Sigmoid colon (tissue), 7 donors: ENCODE results near the gene SMAP1. TPM values are rescaled to one million over a fixed set of nuclear protein-coding genes. Genes with fewer than 3 reads are reported as not detected.

Experiments
- DNase-seq: peaks from one replicate; pipeline ENCODE4 v3.0.0-alpha.2; 2019
- H3K27ac ChIP-seq, 4 donors: fragments of 200-600 bp; sonication (generic); one replicate each; pipeline ENCODE4 v1.5.1; 2016 to 2019; ENCODE audit warnings: mild to moderate bottlenecking in 1 of 4
- H3K27me3 ChIP-seq, 3 donors: fragments of 200-600 bp; sonication (generic); one replicate each; pipeline ENCODE4 v1.5.1; 2019; ENCODE audit warnings: mild to moderate bottlenecking in 1 of 3
- H3K36me3 ChIP-seq, 4 donors: fragments of 200-600 bp; sonication (generic); one replicate each; pipeline ENCODE4 v1.5.1; 2016 to 2019
- H3K4me1 ChIP-seq, 4 donors: fragments of 200-600 bp; sonication (generic); one replicate each; pipeline ENCODE4 v1.5.1; 2017 to 2019
- H3K4me3 ChIP-seq, 4 donors: fragments of 200-600 bp; sonication (generic); one replicate each; pipeline ENCODE4 v1.5.1; 2017 to 2019; ENCODE audit warnings: mild to moderate bottlenecking in 2 of 4, moderate library complexity in 1 of 4
- H3K9me3 ChIP-seq, 4 donors: fragments of 200-600 bp in 3 of 4; sonication (generic) in 3 of 4; one replicate each; pipeline versions ENCODE4 v1.5.1 to v1.6.1; 2013 to 2019
- EP300 ChIP-seq, 4 donors: sonication (generic); formaldehyde crosslinking; IDR thresholded peaks; one replicate each; pipeline ENCODE4 v1.6.1; 2017; ENCODE audit warnings: antibody characterized with exemption in 4 of 4
- POLR2A ChIP-seq, 2 donors: fragments of 450-650 bp; IDR thresholded peaks; one replicate each; pipeline ENCODE4 v1.6.1; 2016; ENCODE audit warnings: antibody characterized with exemption in 2 of 2, mild to moderate bottlenecking in 2 of 2, moderate library complexity in 2 of 2
- POLR2AphosphoS5 ChIP-seq, 4 donors: sonication (generic); formaldehyde crosslinking; IDR thresholded peaks; one replicate each; pipeline ENCODE4 v1.6.1; 2017; ENCODE audit warnings: antibody characterized with exemption in 4 of 4
- WGBS, 2 donors: extraction: QIAGEN DNeasy Blood & Tissue Kit; methylation state at CpG; one replicate each; pipeline ENCODE4 v1.1.7; 2013; 5-methylcytosine and 5-hydroxymethylcytosine counted together
- intact Hi-C: fragments of 100-400 bp; cut with DNase I; formaldehyde crosslinking; loops from one replicate; pipeline ENCODE4 v1.15.1; 2023
- polyA plus RNA-seq, 3 donors: library from polyadenylated mRNA; stranded (reverse); fragments of 200-250 nt; gene quantifications; one replicate each; pipeline ENCODE4 v1.2.3, GENCODE V29; 2013
- total RNA-seq, 4 donors: library from RNA; depleted of rRNA; stranded (reverse); fragments of >200 nt; gene quantifications; one replicate each; pipeline ENCODE4 v1.1.0, GENCODE V29; 2016
- TF ChIP-seq, protein P1 (sequence below), 4 experiments: fragments of 450-650 bp in 3 of 4; fragments of 200-600 bp in 1 of 4; IDR thresholded peaks; one replicate each; pipeline ENCODE4 v1.5.1; 2016 to 2019; ENCODE audit warnings: antibody characterized with exemption in 4 of 4, mild to moderate bottlenecking in 3 of 4, moderate library complexity in 2 of 4
- donor health status: healthy with polysubstance abuse.
- donor health status: Bipolar disorder and iron deficiency.
- donor health status: healthy.

Gene SMAP1
- total and polyA plus RNA-seq, 7 donors, result 19.7 to 41.4 (median 26.7) TPM

DNA sequence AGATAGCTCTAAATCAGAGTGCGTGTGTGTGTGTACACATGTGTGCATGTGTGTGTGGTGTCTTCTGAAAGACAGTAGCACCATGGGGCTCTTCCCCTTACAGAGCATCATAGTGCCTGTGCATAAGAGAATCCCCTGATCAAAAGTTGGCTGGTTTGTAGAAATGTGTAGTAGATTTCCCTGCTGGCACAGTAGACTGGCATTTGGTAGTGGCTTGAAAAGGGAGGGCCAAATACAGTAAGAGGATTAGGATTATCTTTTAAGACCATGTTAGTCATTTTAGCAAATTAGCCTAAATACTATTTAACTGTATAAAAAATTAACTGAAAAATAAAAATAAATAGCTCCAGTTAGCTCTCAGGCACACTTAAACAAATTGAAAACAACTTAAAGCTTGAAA is 176.6 kb downstream of the SMAP1 start:
- intact Hi-C loops, result no loop called here
- Histone ChIP-seq H3K4me3 (no peak overlapping the region), H3K4me1 (no peaks in the 10 kb centered on the region), H3K27ac (no peak overlapping the region), H3K27me3 (no peaks in the 10 kb centered on the region), H3K9me3 (no peaks in the 10 kb centered on the region), H3K36me3 (no peaks in the 10 kb centered on the region)
- TF ChIP-seq, protein P1, sequence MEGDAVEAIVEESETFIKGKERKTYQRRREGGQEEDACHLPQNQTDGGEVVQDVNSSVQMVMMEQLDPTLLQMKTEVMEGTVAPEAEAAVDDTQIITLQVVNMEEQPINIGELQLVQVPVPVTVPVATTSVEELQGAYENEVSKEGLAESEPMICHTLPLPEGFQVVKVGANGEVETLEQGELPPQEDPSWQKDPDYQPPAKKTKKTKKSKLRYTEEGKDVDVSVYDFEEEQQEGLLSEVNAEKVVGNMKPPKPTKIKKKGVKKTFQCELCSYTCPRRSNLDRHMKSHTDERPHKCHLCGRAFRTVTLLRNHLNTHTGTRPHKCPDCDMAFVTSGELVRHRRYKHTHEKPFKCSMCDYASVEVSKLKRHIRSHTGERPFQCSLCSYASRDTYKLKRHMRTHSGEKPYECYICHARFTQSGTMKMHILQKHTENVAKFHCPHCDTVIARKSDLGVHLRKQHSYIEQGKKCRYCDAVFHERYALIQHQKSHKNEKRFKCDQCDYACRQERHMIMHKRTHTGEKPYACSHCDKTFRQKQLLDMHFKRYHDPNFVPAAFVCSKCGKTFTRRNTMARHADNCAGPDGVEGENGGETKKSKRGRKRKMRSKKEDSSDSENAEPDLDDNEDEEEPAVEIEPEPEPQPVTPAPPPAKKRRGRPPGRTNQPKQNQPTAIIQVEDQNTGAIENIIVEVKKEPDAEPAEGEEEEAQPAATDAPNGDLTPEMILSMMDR (IDR thresholded peaks at IDR 0.05), result no peak
- TF ChIP-seq EP300 (IDR thresholded peaks at IDR 0.05) (no peak), POLR2AphosphoS5 (IDR thresholded peaks at IDR 0.05) (no peak), POLR2A (IDR thresholded peaks at IDR 0.05) (no peak)
- DNase-seq, result no peak
- WGBS, 2 donors, result 96% methylated on average over 1 of the region's 1 CpG

DNA sequence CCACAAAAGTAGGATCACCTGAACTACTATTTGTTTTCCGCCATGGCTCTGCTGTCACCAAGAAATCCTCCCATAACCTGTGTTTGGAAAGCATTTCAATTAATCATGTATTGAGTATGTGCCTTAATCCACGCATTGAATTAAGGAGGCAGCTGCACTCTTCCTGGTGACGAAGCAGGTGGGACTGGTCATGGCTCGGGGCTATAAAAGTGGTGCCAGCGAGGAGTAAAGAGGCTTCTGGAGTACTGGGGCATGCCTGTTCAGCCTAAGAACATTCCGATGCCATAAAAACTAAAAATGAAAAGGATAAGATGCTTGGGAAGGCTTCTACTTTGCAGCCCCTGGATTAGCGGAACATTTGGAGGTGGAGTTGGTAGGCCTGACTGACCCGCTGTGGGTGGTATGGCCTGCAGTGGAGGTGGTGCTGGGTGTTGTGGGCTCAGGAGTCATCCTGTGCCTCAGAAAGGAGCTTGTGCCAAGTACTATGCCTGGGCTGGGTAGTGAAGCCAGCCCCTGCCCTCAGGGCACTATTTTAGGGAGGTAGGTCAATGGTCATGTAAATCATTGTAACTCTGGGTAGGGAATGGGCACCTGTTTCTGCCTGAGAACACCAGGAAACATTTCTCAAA is 178.6 kb downstream of the SMAP1 start:
- Histone ChIP-seq H3K27me3 (no peaks in the 10 kb centered on the region), H3K4me1 (no peaks in the 10 kb centered on the region), H3K9me3 (no peaks in the 10 kb centered on the region), H3K27ac (no peak overlapping the region), H3K4me3 (no peak overlapping the region), H3K36me3 (no peaks in the 10 kb centered on the region)
- DNase-seq, result no peak
- TF ChIP-seq, protein P1 (IDR thresholded peaks at IDR 0.05), result no peak
- TF ChIP-seq POLR2AphosphoS5 (IDR thresholded peaks at IDR 0.05) (no peak), EP300 (IDR thresholded peaks at IDR 0.05) (no peak), POLR2A (IDR thresholded peaks at IDR 0.05) (no peak)
- WGBS, 2 donors, result 97 to 98% methylated on average over 8 of the region's 8 CpGs
- intact Hi-C loops, result no loop called here

DNA sequence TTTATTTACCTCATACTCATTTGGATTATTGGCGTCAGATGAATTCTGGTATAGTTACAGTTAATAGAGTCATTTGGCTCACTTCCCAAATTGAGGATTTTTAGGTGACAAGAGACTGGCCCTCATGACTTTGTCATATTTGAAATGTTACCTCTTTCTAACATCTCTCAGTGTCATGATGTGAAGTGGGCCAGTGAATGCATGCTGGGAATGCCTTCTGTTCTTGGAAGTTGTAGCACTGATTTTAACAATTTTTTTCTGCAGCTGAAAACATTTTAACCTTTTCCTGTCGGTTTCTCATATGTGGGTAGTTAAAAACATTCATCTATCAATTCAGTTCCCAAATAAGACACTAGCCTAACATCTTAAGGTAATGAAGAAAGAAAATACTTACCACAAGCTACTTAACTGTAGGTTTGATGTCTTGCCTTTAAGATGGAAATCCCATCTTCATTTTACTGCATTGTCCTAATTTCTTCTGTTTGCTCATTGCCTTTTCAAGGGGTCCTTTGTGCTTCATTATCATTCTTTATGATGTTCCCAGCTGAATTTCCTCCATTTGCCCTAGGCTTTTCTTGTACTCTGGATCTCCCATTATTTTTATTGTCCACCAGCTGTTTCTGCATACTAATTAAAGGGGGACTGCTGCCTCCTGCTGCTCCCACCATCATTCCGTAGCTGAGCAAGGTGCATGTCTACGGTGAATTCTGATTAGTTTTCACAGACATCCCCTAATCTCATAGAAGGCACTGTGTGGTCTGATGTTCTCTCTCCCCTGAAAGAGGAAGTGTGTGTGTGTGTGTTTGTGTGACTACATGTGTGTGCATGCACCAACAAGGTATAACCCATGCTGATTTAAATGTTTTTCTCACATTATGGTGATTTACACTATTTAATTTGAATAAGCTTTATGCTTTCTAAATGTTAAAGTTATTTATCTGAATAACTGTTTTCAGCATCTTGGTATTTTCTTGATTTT is 179.7 kb downstream of the SMAP1 start:
- intact Hi-C loops, result no loop called here
- H3K36me3 ChIP-seq, result peaks cover 0 to under 1% (median 0%) of the 10 kb centered on the region in 4 donors
- 86 to 97% methylated on average over 4 of the region's 4 CpGs for WGBS, 2 donors
- H3K4me3 ChIP-seq, result no peak overlapping the region
- no peak for DNase-seq
- H3K4me1 ChIP-seq, result no peaks in the 10 kb centered on the region
- no peaks in the 10 kb centered on the region for H3K27me3 ChIP-seq
- H3K27ac ChIP-seq, result no peak overlapping the region
- TF ChIP-seq POLR2A (IDR thresholded peaks at IDR 0.05) (no peak), EP300 (IDR thresholded peaks at IDR 0.05) (no peak), POLR2AphosphoS5 (IDR thresholded peaks at IDR 0.05) (no peak)
- TF ChIP-seq, protein P1 (IDR thresholded peaks at IDR 0.05), result no peak
- H3K9me3 ChIP-seq, result no peaks in the 10 kb centered on the region

DNA sequence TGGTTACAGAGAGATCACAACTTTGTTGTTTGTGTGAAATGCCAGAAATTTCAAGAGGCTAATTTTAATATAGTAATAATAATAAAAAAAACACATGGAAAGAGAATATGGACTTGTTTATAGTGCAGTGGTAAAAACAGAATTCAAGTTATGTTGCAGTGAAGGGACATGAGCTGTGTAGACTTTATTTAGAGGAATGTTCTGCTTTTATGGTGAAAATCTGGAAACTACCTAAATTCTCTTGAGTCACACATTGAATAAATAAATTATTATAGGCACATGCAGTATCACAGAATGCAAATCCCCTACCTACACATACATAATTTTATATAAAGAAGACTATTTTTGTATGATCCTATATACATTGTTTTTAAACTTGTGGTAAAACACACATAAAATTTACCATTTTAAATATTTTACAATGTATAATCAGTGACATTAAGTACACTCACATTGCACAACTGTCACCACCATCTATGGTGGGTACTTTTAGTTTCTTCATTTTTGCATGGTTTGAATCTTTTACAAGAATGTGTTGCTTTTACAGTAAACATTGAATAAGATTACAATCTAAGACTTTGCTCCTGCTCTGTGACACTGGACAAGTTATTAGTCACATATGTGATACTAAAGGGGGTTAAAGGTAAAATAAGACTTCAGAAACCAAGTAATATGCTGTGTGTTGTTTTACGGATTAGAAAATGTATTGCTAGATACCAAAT is 181.8 kb downstream of the SMAP1 start:
- 84 to 88% methylated on average over 1 of the region's 1 CpG for WGBS, 2 donors
- Histone ChIP-seq H3K27me3 (no peaks in the 10 kb centered on the region), H3K4me1 (no peaks in the 10 kb centered on the region), H3K27ac (no peak overlapping the region), H3K9me3 (no peaks in the 10 kb centered on the region), H3K4me3 (no peak overlapping the region), H3K36me3 (peaks cover 0 to 5% (median 0%) of the 10 kb centered on the region in 4 donors)
- no peak for TF ChIP-seq EP300 (IDR thresholded peaks at IDR 0.05)
- no peak for TF ChIP-seq POLR2AphosphoS5 (IDR thresholded peaks at IDR 0.05)
- no peak for TF ChIP-seq POLR2A (IDR thresholded peaks at IDR 0.05)
- TF ChIP-seq, protein P1 (IDR thresholded peaks at IDR 0.05), result no peak
- intact Hi-C loops, result no loop called here
- no peak for DNase-seq
